HepG2 (cell line): Measurements from ENCODE around the gene MTSS2. TPM values are rescaled to one million over a fixed set of nuclear protein-coding genes. Genes with fewer than 3 reads are reported as not detected.

Source experiments
- ARID2 ChIP-seq: sonication (generic); formaldehyde crosslinking; IDR thresholded peaks from 2 replicates; pipeline ENCODE4 v1.8.1; 2022; ENCODE audit warnings: mild to moderate bottlenecking, missing genetic modification reagents, borderline replicate concordance
- DNMT1 ChIP-seq: sonication (generic); formaldehyde crosslinking; IDR thresholded peaks from 2 replicates; pipeline ENCODE4 v1.5.1; 2020; ENCODE audit warnings: mild to moderate bottlenecking, missing genetic modification reagents
- ETV6 ChIP-seq: sonication (generic); formaldehyde crosslinking; conservative IDR thresholded peaks from 2 replicates; pipeline ENCODE4 v1.4.0; 2020; ENCODE audit warnings: missing genetic modification reagents
- HNF4G ChIP-seq, 2 experiments: sonication (generic) in 1 of 2; formaldehyde crosslinking in 1 of 2; IDR thresholded peaks; 2 replicates each; pipeline versions ENCODE4 v1.4.0 to v1.6.1; 2011 to 2020; ENCODE audit warnings: borderline replicate concordance in 2 of 2, low read depth in 2 of 2, mild to moderate bottlenecking in 2 of 2, low read length in 1 of 2, missing genetic modification reagents in 1 of 2, moderate library complexity in 1 of 2
- MYNN ChIP-seq: sonication (generic); formaldehyde crosslinking; IDR thresholded peaks from 2 replicates; pipeline ENCODE4 v1.4.0; 2020; ENCODE audit warnings: mild to moderate bottlenecking, low read depth, missing genetic modification reagents
- SPEN ChIP-seq: sonication (generic); formaldehyde crosslinking; IDR thresholded peaks from 2 replicates; pipeline ENCODE4 v1.5.1; 2020; ENCODE audit warnings: low read depth, mild to moderate bottlenecking, missing genetic modification reagents
- TSC22D2 ChIP-seq: sonication (generic); formaldehyde crosslinking; IDR thresholded peaks from 2 replicates; pipeline ENCODE4 v1.5.1; 2020; ENCODE audit warnings: missing genetic modification reagents, mild to moderate bottlenecking, borderline replicate concordance
- ZKSCAN5 ChIP-seq: sonication (generic); formaldehyde crosslinking; IDR thresholded peaks from 2 replicates; pipeline ENCODE4 v1.5.1; 2020; ENCODE audit warnings: mild to moderate bottlenecking, missing genetic modification reagents
- ZNF558 ChIP-seq: sonication (generic); formaldehyde crosslinking; IDR thresholded peaks from 2 replicates; pipeline ENCODE4 v1.9.0; 2022; ENCODE audit warnings: mild to moderate bottlenecking, missing genetic modification reagents, borderline replicate concordance
- ZNF674 ChIP-seq: sonication (generic); formaldehyde crosslinking; IDR thresholded peaks from 2 replicates; pipeline ENCODE4 v1.5.0; 2020; ENCODE audit warnings: low read depth, mild to moderate bottlenecking, missing genetic modification reagents
- ZNF83 ChIP-seq: sonication (generic); formaldehyde crosslinking; IDR thresholded peaks from 2 replicates; pipeline ENCODE4 v1.4.0; 2020; ENCODE audit warnings: missing genetic modification reagents, mild to moderate bottlenecking, borderline replicate concordance
- ZSCAN21 ChIP-seq: sonication (generic); formaldehyde crosslinking; IDR thresholded peaks from 2 replicates; pipeline ENCODE4 v1.8.0; 2022; ENCODE audit warnings: mild to moderate bottlenecking, missing genetic modification reagents, moderate library complexity, borderline replicate concordance
- polyA plus RNA-seq, 8 experiments: library from polyadenylated mRNA; depleted of rRNA in 3 of 8; stranded (reverse) in 7 of 8; unstranded in 1 of 8; fragments of >200 nt; fragmentation: Illumina TruSeq in 4 of 8; extraction: Trizol in 4 of 8; gene quantifications; 2 replicates each; pipeline versions ENCODE4 v1.2.1 to v1.2.3, GENCODE V29; 2011 to 2016; ENCODE audit warnings: low read depth in 4 of 8, missing spikeins in 1 of 8, mixed read lengths in 1 of 8; ENCODE audit not compliant: insufficient read depth in 1 of 8
- total RNA-seq, 5 experiments: library from RNA; depleted of rRNA; stranded (reverse); fragments of >200 nt; fragmentation: Illumina TruSeq; extraction: Trizol; gene quantifications; 2 replicates each; pipeline ENCODE4 v1.2.3, GENCODE V29; 2016; ENCODE audit warnings: low read depth in 1 of 5
- TF ChIP-seq, protein P1 (sequence below): sonication (generic); formaldehyde crosslinking; conservative IDR thresholded peaks from 2 replicates; pipeline ENCODE4 v1.4.0; 2020; ENCODE audit warnings: missing genetic modification reagents
- TF ChIP-seq, protein P2 (sequence below): sonication (generic); formaldehyde crosslinking; IDR thresholded peaks from 2 replicates; pipeline ENCODE4 v1.8.1; 2023; ENCODE audit warnings: mild to moderate bottlenecking, inconsistent platforms, moderate library complexity, missing genetic modification reagents, borderline replicate concordance
- TF ChIP-seq, protein P3 (sequence below): sonication (generic); formaldehyde crosslinking; IDR thresholded peaks from 2 replicates; pipeline ENCODE4 v1.4.0; 2020; ENCODE audit warnings: missing genetic modification reagents
- TF ChIP-seq, protein P4 (sequence below), 2 experiments: sonication (generic) in 1 of 2; formaldehyde crosslinking in 1 of 2; IDR thresholded peaks; 2 replicates each; pipeline versions ENCODE4 v1.4.0 to v1.6.1; 2016 to 2020; ENCODE audit warnings: borderline replicate concordance in 1 of 2, low read depth in 1 of 2, mild to moderate bottlenecking in 1 of 2, missing genetic modification reagents in 1 of 2

MTSS2 gene
- total and polyA plus RNA-seq, 2 of the 13 experiments (the other 11 are each of a cell fraction or from before 2014, with no cell fraction given): 132 to 242 TPM

DNA sequence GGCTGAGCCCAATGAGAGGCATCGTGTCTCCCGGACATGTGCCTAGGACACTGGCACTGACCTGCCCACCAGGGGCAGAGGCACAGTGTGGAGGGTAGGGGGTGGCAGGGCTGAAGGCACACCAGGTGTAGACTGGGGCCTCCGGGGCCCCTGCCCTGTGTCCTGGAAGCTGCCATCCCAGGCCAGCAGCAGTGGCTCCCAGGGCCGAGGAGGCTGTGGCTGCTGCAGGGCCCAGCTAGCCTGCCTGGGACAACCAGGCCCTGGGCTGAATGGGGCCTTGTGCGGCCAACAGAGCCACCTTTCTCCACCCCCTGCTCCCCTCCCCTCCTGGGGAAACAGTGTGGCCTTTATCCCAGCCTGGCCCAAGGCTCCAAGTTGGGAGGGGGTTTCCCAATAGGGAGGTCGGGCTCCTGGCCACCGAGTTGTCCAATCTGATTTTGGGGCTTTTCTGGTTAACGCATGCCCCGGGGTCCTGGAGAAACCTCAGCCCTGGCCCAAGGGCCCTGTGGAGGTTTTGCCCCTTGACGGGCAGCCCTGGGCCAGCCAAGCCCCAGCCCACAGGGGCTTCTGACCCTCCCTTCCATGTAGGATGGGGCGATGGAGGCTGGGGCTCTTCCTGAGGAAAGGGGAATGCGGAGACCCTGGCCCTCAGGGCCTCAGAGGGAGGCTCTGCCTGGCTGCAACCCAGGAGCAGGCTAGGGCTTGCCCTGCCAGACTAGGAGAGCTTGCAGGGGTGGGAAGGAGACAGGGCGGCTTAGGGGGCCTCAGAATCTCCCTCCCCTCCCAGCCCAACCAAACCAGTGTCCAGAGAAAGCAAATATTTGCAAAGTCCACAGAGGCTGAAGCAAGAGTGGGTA is 4.2 kb downstream of the MTSS2 start (continued):
- TF ChIP-seq, protein P1, sequence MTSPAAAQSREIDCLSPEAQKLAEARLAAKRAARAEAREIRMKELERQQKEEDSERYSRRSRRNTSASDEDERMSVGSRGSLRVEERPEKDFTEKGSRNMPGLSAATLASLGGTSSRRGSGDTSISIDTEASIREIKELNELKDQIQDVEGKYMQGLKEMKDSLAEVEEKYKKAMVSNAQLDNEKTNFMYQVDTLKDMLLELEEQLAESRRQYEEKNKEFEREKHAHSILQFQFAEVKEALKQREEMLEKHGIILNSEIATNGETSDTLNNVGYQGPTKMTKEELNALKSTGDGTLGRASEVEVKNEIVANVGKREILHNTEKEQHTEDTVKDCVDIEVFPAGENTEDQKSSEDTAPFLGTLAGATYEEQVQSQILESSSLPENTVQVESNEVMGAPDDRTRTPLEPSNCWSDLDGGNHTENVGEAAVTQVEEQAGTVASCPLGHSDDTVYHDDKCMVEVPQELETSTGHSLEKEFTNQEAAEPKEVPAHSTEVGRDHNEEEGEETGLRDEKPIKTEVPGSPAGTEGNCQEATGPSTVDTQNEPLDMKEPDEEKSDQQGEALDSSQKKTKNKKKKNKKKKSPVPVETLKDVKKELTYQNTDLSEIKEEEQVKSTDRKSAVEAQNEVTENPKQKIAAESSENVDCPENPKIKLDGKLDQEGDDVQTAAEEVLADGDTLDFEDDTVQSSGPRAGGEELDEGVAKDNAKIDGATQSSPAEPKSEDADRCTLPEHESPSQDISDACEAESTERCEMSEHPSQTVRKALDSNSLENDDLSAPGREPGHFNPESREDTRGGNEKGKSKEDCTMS: no peak
- TF ChIP-seq, protein P2, sequence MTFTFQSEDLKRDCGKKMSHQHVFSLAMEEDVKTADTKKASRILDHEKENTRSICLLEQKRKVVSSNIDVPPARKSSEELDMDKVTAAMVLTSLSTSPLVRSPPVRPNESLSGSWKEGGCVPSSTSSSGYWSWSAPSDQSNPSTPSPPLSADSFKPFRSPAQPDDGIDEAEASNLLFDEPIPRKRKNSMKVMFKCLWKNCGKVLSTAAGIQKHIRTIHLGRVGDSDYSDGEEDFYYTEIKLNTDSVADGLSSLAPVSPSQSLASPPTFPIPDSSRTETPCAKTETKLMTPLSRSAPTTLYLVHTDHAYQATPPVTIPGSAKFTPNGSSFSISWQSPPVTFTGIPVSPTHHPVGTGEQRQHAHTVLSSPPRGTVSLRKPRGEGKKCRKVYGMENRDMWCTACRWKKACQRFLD (CRISPR knock-in tag): peak; percentile 44; the same call in 1 of the 2 replicates
- peak; percentile 41; the same call in 1 of the 2 replicates for TF ChIP-seq ZNF558
- peak; percentile 59 for TF ChIP-seq HNF4G (IDR thresholded peaks at IDR 0.05; ENCODE audit: borderline replicate concordance, low read depth, low read length)
- no peak; the same call in 1 of the 2 replicates for TF ChIP-seq HNF4G (CRISPR knock-in tag; IDR thresholded peaks at IDR 0.05; ENCODE audit: borderline replicate concordance, low read depth)
- TF ChIP-seq ZKSCAN5 (CRISPR knock-in tag): 0 out of 2 replicates have a peak, but pooled peaks have one; percentile 22
- TF ChIP-seq ZSCAN21 (CRISPR knock-in tag): peak; percentile 46
- TF ChIP-seq, protein P3, sequence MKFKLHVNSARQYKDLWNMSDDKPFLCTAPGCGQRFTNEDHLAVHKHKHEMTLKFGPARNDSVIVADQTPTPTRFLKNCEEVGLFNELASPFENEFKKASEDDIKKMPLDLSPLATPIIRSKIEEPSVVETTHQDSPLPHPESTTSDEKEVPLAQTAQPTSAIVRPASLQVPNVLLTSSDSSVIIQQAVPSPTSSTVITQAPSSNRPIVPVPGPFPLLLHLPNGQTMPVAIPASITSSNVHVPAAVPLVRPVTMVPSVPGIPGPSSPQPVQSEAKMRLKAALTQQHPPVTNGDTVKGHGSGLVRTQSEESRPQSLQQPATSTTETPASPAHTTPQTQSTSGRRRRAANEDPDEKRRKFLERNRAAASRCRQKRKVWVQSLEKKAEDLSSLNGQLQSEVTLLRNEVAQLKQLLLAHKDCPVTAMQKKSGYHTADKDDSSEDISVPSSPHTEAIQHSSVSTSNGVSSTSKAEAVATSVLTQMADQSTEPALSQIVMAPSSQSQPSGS: peak; percentile 34; the same call in 1 of the 2 replicates
- TF ChIP-seq ZNF83 (CRISPR knock-in tag): 0 out of 2 replicates have a peak, but pooled peaks have one; percentile 15
- no peak for TF ChIP-seq ZNF674 (CRISPR knock-in tag)
- 0 out of 2 replicates have a peak, but pooled peaks have one; percentile 17 for TF ChIP-seq ETV6
- TF ChIP-seq ARID2: no peak
- TF ChIP-seq MYNN (CRISPR knock-in tag): 0 out of 2 replicates have a peak, but pooled peaks have one; percentile 23
- peak; percentile 76; the same call in 1 of the 2 replicates for TF ChIP-seq TSC22D2 (CRISPR knock-in tag)
- TF ChIP-seq DNMT1 (CRISPR knock-in tag): peak; percentile 90; the same call in 1 of the 2 replicates
- TF ChIP-seq, protein P4, sequence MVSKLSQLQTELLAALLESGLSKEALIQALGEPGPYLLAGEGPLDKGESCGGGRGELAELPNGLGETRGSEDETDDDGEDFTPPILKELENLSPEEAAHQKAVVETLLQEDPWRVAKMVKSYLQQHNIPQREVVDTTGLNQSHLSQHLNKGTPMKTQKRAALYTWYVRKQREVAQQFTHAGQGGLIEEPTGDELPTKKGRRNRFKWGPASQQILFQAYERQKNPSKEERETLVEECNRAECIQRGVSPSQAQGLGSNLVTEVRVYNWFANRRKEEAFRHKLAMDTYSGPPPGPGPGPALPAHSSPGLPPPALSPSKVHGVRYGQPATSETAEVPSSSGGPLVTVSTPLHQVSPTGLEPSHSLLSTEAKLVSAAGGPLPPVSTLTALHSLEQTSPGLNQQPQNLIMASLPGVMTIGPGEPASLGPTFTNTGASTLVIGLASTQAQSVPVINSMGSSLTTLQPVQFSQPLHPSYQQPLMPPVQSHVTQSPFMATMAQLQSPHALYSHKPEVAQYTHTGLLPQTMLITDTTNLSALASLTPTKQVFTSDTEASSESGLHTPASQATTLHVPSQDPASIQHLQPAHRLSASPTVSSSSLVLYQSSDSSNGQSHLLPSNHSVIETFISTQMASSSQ (IDR thresholded peaks at IDR 0.05; ENCODE audit: low read depth): no peak
- TF ChIP-seq, protein P4 (CRISPR knock-in tag; IDR thresholded peaks at IDR 0.05; ENCODE audit: borderline replicate concordance): peak; percentile 16; the same call in 1 of the 2 replicates
- TF ChIP-seq SPEN: peak; percentile 93
